ENCODE data around the gene PGRMC1.
A peak's percentile ranks its signal among the peaks of the same experiment; 100 is the strongest.
"Not testable (repeated sequence)": the region's sequence is repeated elsewhere in the genome, so short reads cannot be mapped to it uniquely, and the experiment has no call there.

Gene PGRMC1

DNA sequence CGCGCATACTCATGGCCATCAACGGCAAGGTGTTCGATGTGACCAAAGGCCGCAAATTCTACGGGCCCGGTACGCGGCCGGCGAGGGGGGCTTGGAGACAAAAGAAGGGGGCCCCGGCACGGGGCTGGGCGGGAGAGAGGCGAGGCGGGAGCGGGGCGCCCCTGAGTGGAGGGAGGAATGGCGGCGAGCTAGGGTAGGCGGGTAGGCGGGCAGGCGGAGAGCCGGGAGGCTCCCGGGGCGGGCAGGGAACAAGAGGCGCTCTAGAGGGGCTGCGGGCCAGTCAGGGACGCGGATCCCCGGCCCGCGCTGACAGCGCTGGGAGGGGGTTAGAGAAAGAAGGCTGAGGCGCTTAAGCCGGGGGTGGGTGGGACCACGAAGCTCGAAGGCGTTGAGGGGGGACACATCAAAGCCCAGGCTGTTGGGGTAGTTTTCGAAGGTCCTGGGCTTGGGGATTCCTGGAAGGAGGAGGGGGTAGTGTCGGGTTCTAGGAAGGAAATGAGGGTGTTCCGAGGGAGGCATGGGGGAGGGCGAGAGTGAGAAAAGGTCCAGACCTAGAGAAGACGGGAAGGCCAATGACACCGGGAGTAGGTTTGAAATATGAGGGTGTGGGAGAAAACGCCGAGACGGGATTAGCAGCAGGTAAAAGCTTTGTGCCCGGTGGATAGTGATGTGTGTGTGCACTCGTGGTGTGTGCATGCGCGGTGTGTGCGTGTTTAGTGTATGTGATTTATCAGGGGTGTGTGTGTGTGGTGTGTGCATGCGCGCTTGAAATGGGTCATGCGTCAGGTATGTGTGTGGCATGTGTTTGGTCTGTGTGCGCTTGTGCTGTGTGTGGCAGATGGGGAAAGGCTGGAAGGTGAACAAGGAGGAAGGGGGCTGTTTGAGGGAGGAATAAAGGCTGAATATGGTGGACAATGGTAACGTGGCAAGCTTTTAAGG, 807 bp downstream of the PGRMC1 start:
- peak; percentile 17 for DNase-seq

DNA sequence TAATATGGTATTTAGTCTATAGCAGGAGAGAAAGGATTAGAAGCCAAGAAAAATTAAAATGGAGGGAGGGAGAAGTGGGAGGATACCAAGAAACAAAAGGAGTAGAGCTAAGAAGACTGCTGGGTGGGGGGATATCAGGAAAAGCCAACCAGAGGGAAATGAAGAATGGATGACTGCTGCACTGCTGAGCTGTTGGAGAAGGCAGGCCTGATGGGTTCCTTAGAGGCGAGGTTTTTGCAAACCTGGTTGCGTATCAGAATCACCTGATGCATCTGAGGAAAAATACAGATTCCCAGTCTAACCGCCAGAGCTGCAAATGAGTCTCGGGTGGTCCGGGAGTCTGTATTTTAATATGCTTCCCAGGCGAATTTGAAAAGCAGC, 1.5 kb downstream of the PGRMC1 start:
- DNase-seq = no peak

DNA sequence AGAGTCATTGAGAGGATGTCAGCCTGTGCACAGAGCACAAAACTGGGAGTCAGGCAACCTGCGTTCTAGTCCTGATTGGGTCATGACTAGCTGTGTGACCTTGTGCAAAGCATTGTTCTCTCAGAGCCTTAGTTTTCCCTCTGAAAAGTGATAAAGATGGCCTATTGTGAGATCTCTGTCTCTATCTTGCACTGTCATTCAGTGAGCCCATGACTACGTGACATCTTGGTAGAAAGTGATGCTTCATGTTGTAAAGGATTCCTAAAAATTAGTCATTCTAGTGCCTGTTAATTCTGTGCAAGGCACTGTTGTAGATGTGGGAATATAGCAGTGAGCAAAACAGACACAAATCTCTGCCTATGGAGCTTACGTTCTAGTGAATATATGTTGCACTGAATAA, 2.5 kb downstream of the PGRMC1 start:
- DNase-seq = no peak

DNA sequence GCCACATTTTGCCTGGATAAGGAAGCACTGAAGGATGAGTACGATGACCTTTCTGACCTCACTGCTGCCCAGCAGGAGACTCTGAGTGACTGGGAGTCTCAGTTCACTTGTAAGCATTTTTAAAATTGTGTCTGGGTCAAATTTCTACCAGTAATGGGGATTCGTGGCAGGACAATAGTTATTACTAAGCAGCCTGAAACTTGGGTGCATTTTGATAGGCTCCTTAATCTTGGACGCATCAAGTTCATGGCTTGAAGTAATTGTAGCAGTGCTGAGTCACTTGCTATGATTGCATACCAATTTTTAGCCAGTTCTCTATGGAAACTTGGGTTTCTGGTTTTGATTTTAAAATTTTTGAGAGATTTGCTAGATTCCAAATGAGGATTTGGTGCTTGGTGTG, 4.3 kb downstream of the PGRMC1 start:
- no peak for DNase-seq

DNA sequence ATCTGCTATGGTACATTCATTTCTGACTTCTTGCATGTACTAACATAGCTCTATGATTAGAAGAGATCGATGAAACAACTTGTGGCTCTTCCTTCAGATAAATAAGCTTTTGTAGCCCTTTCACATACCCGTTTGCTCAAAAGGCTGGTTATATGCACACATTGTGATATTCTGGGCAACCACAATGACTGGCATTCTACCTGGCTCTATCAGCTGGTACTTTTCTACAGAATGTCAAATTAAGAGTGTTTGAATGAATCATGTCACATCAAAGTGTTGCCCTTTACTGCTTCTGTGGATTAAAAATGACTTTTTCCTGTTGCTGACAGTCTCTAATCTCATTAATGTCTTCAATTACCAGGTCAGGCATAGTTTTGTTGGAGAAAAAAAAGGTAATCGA, 11.6 kb downstream of the PGRMC1 start:
- DNase-seq = no peak

DNA sequence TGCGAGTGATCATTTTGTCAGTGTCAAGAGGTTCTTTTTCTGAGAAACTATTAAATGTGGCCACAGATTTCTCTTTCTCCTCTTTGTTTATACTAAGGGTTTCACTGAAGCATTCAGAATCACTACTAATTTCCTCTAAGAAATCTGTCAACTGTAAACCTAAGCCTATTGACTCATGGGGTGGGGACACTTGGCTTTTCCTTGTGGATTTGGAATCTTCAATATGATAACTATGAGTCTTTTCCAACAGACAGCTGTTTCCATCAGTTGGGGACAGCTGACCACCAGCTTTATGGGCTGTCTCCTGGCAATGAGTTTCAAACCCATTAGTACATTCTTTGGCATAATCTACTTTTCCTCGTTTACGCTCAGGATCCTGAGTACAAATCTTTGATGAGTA, 13.8 kb downstream of the PGRMC1 start:
- no peak for DNase-seq

DNA sequence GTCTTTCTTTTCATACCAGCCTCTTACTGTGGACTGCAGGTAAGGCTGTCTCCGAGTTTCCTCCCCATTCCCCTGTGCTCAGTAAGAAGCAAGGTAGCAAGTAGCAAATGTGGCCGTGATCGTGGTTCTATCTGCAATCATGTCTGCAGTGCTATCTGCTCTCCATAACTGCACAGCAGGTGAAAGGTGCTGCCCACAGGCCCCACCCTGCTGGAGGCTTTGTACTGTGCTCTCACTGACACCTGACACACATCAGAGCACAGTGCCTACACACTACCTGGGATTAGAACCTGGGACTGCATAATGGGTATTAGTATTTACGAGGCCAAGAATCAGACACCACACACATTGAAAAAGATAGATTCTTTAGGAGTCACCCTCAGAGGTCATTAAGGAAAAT, 15.3 kb downstream of the PGRMC1 start:
- no peak for DNase-seq

DNA sequence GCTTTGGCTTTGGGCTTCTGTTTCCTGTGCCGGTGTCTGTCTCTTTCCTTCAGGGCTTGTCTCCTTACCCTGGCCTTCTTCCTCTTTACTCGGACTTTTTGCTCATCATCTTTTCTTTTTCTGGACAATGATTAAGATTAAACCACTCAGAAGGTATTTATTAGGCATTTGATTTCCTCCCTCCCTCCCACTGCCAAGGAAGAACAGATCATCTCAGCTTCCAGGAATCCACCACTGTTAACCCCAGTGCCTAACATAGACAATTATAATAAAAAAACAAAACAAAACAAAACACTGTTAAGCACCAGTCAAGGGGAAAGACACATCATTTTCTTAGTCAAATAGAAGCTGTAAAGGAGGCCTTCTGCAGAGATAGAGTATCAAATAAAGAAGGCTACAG, 16.6 kb downstream of the PGRMC1 start:
- DNase-seq = no peak

DNA sequence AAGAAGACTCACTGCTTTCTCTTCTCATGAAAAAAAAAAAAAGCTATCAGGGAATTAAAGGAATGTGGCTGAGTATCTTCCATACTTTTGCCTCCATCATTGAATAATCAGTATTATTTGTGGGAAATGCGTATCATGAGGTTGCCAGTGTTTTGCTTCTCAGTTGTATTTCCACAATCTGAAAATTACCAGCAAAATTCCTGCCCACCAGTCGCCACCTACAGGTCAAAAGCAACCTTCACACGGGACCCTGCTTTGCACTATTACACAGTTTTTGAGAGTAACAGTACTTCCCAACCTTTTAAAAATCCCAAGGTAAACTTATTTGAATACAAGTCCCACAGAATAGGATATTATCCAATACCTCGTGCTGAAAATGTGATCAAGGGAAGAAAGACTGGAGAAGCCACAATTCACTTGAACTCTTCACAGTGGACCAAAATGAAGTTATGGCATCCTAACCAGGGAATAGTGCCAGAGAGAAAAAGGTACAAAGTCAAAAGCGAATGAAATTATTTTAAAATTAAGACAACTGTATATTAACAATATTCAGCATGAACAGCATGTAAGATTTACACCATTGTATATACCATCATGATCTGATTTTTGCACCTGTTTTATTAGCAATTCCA, 30.4 kb downstream of the PGRMC1 start:
- peak; percentile 24 for DNase-seq

DNA sequence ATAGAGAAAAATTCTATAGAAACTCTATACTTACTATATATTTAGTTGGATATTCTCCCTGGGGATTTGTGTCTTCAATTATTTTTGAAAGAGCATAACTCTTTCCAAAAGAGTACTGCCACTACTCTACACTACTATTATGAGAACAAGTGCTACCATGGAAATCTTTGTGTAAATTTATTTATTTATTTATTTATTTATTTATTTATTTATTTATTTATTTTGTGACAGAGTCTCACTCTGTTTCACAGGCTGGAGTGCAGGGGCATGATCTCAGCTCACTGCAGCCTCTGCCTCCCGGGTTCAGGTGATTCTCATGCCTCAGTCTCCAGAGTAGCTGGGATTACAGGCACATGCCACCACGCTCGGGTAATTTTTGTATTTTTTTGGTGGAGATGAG, 31.0 kb downstream of the PGRMC1 start:
- not testable (repeated sequence) for DNase-seq

DNA sequence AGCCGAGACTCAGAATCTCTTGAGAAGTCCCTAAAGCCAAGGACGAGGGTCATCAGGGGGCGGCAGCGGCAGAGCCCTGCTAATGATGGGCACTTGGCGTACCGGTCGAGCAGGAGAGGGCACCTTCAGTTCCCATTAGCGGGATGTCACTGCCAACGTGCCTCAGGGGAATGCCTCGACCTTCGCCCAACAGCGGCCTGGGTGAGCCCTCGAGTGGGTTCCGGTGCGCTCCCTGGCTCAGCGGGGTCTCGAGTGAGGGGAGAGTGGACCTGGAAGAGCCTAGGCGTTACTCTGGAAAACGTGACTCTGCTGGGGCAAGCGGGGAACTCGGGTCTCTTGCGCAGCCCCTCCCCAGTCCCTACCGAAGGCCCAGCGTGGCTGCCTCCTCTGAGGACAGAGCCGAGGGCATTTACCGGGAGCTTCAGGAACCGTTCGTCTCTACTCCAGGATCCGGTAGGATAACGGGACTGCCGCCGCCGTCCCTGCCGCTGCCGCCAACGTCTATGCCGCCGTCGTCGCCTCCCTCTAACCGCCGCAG, 36.9 kb downstream of the PGRMC1 start:
- DNase-seq = no peak

DNA sequence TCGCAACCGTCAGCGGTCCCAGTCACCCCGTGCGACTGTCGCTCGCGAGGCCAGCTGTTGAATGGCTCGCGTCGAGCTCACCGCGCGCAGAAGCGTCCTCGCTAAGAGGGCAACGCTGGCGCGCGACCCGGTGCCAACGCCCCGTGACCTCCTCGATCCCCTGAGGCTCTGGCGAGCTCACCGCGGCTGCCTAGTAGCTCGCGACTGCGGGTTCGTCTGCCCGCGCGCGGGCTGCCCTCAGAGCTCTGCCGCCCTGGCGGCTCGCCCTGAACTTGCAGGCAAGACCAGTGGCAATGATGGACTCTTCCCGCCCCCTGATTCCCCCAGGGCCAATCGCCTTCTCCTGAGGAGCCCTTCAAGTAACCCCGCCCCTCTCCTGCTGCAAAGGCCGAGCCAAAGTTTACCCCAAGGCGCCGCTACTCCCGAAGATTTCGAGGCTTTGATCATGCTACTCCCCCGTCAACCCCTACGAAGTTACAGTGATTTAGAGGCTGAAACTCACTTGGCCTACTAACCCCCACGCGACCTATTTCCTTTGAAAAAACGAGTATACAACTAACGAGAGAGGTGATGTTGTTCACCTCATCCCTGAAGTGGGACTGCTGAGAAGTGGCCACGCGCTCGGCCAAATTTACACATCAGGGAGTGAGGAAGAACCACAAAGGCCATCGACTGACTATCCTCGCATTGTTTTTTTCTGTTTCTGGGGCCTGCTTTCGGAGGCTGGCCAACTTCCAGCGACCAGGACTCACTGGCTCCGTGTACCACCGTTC, 37.5 kb downstream of the PGRMC1 start:
- no peak for DNase-seq

DNA sequence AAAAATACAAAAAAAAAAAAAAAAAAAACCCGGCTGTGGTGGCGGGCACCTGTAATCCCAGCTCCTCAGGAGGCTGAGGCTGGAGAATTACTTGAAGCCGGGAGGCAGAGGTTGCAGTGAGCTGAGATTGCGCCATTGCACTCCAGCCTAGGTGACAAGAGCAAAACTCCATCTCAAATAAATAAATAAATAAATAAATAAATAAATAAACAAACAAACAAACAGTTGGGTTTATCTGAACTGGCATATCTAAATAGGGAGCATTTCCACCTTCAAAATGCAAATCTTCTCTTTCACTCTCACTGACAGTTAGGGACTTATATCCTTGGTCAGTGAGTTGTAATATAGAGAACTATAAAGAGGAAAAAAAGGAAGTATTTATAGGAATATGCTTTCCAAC, 46.3 kb downstream of the PGRMC1 start:
- not testable (repeated sequence) for DNase-seq

DNA sequence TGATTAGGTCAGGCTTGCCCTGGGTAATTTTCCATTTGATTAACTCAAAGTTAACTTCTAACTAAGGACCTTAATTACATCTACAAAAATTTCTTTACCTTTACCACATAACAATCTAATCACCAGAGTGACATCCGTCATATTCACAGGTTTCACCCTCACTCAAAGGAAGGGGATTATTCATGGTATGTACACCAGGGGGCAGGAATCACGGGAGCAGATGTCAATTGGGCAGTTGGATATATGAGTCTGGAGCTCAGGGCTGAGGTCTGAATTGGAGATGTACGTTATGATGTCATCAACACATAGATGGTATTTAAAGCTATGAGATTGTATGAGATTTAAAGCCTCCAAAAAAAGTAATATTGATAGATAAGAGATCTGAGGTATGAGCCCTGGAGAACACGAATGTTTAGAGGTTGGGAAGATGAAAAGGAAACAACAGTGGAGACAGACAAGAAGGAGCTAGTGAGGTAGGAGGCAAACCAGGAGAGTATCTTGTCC, 52.9 kb downstream of the PGRMC1 start:
- no peak for DNase-seq

DNA sequence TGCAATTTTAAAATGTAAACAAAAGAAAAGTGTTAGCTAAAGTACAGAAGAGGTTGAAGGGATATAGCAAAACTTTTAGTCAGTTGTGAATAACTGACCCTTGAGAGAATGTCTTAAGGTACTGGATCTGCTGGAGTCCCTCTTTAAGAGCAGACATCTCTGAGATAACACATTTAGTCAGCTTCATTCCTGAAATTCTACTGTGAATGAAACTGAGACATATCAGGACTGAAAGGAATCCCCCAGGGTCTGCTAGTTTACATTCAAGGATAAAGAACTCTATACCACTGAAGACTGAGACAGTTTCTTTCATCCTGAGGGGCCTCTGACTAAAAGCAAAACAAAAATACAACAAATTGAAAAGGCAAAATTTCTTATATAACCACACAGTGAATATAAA, 54.4 kb downstream of the PGRMC1 start:
- no peak for DNase-seq

DNA sequence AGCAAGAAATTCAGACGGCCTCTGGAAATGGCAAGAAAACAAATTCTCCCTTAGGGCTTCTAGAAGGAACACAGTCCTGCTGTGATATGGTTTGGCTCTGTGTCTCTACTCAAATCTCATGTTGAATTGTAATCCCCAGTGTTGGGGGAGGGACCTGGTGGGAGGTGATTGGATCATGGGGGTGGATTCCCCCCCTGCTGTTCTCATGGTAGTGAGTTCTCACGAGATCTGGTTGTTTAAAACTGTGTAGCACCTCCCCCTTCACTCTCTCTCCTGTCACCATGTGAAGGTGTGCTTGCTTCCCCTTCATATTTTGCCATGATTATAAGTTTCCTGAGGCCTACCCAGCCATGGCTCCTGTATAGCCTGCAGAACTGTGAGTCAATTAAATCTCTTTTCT, 55.2 kb downstream of the PGRMC1 start:
- DNase-seq = not testable (repeated sequence)

DNA sequence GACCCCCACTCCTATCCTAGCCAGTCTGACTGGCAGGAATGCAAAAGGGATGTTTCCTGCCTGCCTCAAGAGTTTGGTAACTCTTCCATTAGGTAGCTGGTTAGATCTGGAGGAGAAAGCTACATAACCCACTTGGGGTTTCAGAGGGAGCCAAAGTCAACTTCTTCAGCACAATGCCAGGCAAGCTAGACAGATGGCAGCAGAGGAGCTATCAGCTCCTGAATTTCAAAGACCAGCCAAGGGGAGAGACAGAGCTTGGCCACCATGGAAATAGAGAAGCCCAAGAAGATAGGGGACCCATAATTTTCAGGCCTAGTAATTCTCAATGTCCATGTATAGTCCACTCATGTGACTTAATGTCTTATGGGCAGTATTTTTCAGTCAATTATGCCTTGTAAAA, 56.4 kb downstream of the PGRMC1 start:
- no peak for DNase-seq
